Osteocyte (in vitro differentiated cells): ENCODE results near the gene SCAMP2. TPM values are rescaled to one million over a fixed set of nuclear protein-coding genes. Genes with fewer than 3 reads are reported as not detected.

Source experiments
- DNase-seq: peaks from one replicate; pipeline ENCODE4 v3.0.0; 2021; ENCODE audit warnings: mixed read lengths; ENCODE audit not compliant: unreplicated experiment; ENCODE audit errors: extremely low spot score
- H3K27ac Mint-ChIP-seq: one replicate; pipeline ENCODE4 v1.8.0; 2021; ENCODE audit warnings: mild to moderate bottlenecking, mixed read lengths; ENCODE audit not compliant: unreplicated experiment
- H3K27me3 Mint-ChIP-seq: one replicate; pipeline ENCODE4 v1.8.0; 2021; ENCODE audit warnings: mixed read lengths; ENCODE audit not compliant: unreplicated experiment
- H3K36me3 Mint-ChIP-seq: one replicate; pipeline ENCODE4 v1.8.0; 2021; ENCODE audit warnings: mixed read lengths; ENCODE audit not compliant: unreplicated experiment
- H3K4me1 Mint-ChIP-seq: one replicate; pipeline ENCODE4 v1.8.0; 2021; ENCODE audit warnings: mixed read lengths; ENCODE audit not compliant: unreplicated experiment
- H3K4me3 Mint-ChIP-seq: one replicate; pipeline ENCODE4 v1.8.0; 2021; ENCODE audit warnings: mild to moderate bottlenecking, moderate library complexity, mixed read lengths; ENCODE audit not compliant: unreplicated experiment
- H3K9me3 Mint-ChIP-seq: one replicate; pipeline ENCODE4 v1.8.0; 2021; ENCODE audit warnings: mixed read lengths; ENCODE audit not compliant: unreplicated experiment
- CTCF ChIP-seq: fragments of 200-600 bp; sonication (generic); IDR thresholded peaks from 2 replicates; pipeline ENCODE4 v1.5.0; 2021; ENCODE audit warnings: antibody characterized with exemption, mild to moderate bottlenecking, moderate library complexity
- total RNA-seq: library from RNA; stranded (reverse); gene quantifications from 2 replicates; pipeline ENCODE4 v1.2.1, GENCODE V29; 2021

SCAMP2 gene
- total RNA-seq, 1 donor from 2014 or later: 73.4 TPM

- TF ChIP-seq CTCF: no peak
- Mint-ChIP-seq H3K4me3 (no peak overlapping the region), H3K36me3 (peaks cover 4% of the 10 kb centered on the region), H3K27ac (no peak overlapping the region), H3K9me3 (no peaks in the 10 kb centered on the region), H3K27me3 (no peaks in the 10 kb centered on the region), H3K4me1 (peaks cover 15% of the 10 kb centered on the region)
- no peak for DNase-seq
Measured at GRCh38 chr15:74838137-74838516, 35.0 kb downstream of the SCAMP2 start.

- H3K4me1 Mint-ChIP-seq: peaks cover 14% of the 10 kb centered on the region
- no peak for DNase-seq
- peaks cover 4% of the 10 kb centered on the region for H3K36me3 Mint-ChIP-seq
- H3K27ac Mint-ChIP-seq: no peak overlapping the region
- H3K27me3 Mint-ChIP-seq: no peaks in the 10 kb centered on the region
- TF ChIP-seq CTCF: no peak
- no peak overlapping the region for H3K4me3 Mint-ChIP-seq
- no peaks in the 10 kb centered on the region for H3K9me3 Mint-ChIP-seq
Measured at GRCh38 chr15:74837482-74838136, 35.6 kb downstream of the SCAMP2 start.

GRCh38 chr15:74836846-74837245 lies 36.3 kb downstream of the SCAMP2 start:
- H3K27ac Mint-ChIP-seq: no peak overlapping the region
- peaks cover 9% of the 10 kb centered on the region for H3K4me1 Mint-ChIP-seq

GRCh38 chr15:74835312-74835823 lies 37.8 kb downstream of the SCAMP2 start:
- Mint-ChIP-seq H3K27ac (no peak overlapping the region), H3K4me1 (no peaks in the 10 kb centered on the region), H3K9me3 (no peaks in the 10 kb centered on the region), H3K4me3 (no peak overlapping the region), H3K36me3 (peaks cover 4% of the 10 kb centered on the region), H3K27me3 (no peaks in the 10 kb centered on the region)
- no peak for DNase-seq
- peak; percentile 71 for TF ChIP-seq CTCF

More at GRCh38 chr15:74836846-74837245, 36.3 kb downstream of the SCAMP2 start:
- Mint-ChIP-seq H3K27me3 (no peaks in the 10 kb centered on the region), H3K9me3 (no peaks in the 10 kb centered on the region), H3K36me3 (peaks cover 4% of the 10 kb centered on the region), H3K4me3 (no peak overlapping the region)
- no peak for DNase-seq
- no peak for TF ChIP-seq CTCF

GRCh38 chr15:74833376-74834107 lies 39.6 kb downstream of the SCAMP2 start:
- no peaks in the 10 kb centered on the region for H3K36me3 Mint-ChIP-seq

More at GRCh38 chr15:74833376-74834107, 39.6 kb downstream of the SCAMP2 start:
- Mint-ChIP-seq H3K9me3 (no peaks in the 10 kb centered on the region), H3K27ac (no peak overlapping the region), H3K4me1 (no peaks in the 10 kb centered on the region), H3K4me3 (no peak overlapping the region), H3K27me3 (no peaks in the 10 kb centered on the region)
- TF ChIP-seq CTCF: no peak
- DNase-seq: no peak
